CD14-positive monocyte (primary cell): Measurements from ENCODE around the gene CNTNAP2. TPM values are rescaled to one million over a fixed set of nuclear protein-coding genes. Genes with fewer than 3 reads are reported as not detected.

Source experiments
- DNase-seq, 3 donors: peaks; one replicate each; pipeline ENCODE4 v3.0.0-alpha.2; 2011 to 2022
- H2AFZ ChIP-seq: 2 replicates; pipeline ENCODE4 v1.6.0; 2012; ENCODE audit warnings: mild to moderate bottlenecking, low read depth, low read length, inconsistent platforms; ENCODE audit not compliant: insufficient read depth, poor library complexity, severe bottlenecking
- H3K27ac ChIP-seq, 2 donors: 1 replicate in 1 of 2; 2 replicates in 1 of 2; pipeline ENCODE4 v1.5.1; 2012 to 2013; ENCODE audit warnings: low read length in 2 of 2, control low read depth in 1 of 2, inconsistent platforms in 1 of 2, low read depth in 1 of 2, mild to moderate bottlenecking in 1 of 2
- H3K27me3 ChIP-seq, 2 donors: one replicate each; pipeline versions ENCODE4 v1.6.0 to v1.6.1; 2011 to 2013; ENCODE audit warnings: low read length in 2 of 2; ENCODE audit not compliant: control insufficient read depth in 2 of 2, insufficient read depth in 2 of 2
- H3K36me3 ChIP-seq, 2 donors: replicated peaks in 1 of 2; 1 replicate in 1 of 2; 2 replicates in 1 of 2; pipeline versions ENCODE4 v1.5.1 to v1.6.1; 2012 to 2013; ENCODE audit warnings: low read length in 2 of 2, control low read depth in 1 of 2, inconsistent platforms in 1 of 2, mild to moderate bottlenecking in 1 of 2; ENCODE audit not compliant: insufficient read depth in 2 of 2, control insufficient read depth in 1 of 2
- H3K4me1 ChIP-seq, 2 donors: 1 replicate in 1 of 2; 2 replicates in 1 of 2; pipeline versions ENCODE4 v1.5.1 to v1.6.1; 2012 to 2013; ENCODE audit warnings: low read length in 2 of 2, control low read depth in 1 of 2, inconsistent platforms in 1 of 2, mild to moderate bottlenecking in 1 of 2, moderate library complexity in 1 of 2; ENCODE audit not compliant: insufficient read depth in 2 of 2, control insufficient read depth in 1 of 2
- H3K4me2 ChIP-seq: replicated peaks from 2 replicates; pipeline ENCODE3; 2012; ENCODE audit warnings: low read length, moderate library complexity, mild to moderate bottlenecking; ENCODE audit not compliant: poor library complexity, severe bottlenecking; ENCODE audit errors: extremely low read depth
- H3K4me3 ChIP-seq, 3 experiments: fragments of 200-600 bp in 1 of 3; sonication (generic) in 1 of 3; replicated peaks in 1 of 3; 1 replicate in 2 of 3; 2 replicates in 1 of 3; pipeline ENCODE4 v1.5.1; 2011 to 2013; ENCODE audit warnings: low read length in 3 of 3, mild to moderate bottlenecking in 3 of 3, control low read depth in 2 of 3, low read depth in 2 of 3, inconsistent platforms in 1 of 3, moderate library complexity in 1 of 3
- H3K79me2 ChIP-seq: 2 replicates; pipeline ENCODE4 v1.6.0; 2012; ENCODE audit warnings: mild to moderate bottlenecking, control low read depth, inconsistent platforms, low read length, moderate library complexity; ENCODE audit not compliant: insufficient read depth
- H3K9ac ChIP-seq: 2 replicates; pipeline ENCODE4 v1.6.0; 2017; ENCODE audit warnings: low read length, mild to moderate bottlenecking; ENCODE audit not compliant: insufficient read depth, poor library complexity, severe bottlenecking
- H3K9me3 ChIP-seq, 2 donors: replicated peaks in 1 of 2; 1 replicate in 1 of 2; 2 replicates in 1 of 2; pipeline versions ENCODE4 v1.5.1 to v1.6.1; 2012 to 2013; ENCODE audit warnings: low read length in 2 of 2, control low read depth in 1 of 2; ENCODE audit not compliant: control insufficient read depth in 1 of 2, insufficient read depth in 1 of 2
- H4K20me1 ChIP-seq: 2 replicates; pipeline ENCODE4 v1.6.0; 2012; ENCODE audit warnings: mild to moderate bottlenecking, low read length, control low read depth, moderate library complexity; ENCODE audit not compliant: insufficient read depth
- H3K27ac Mint-ChIP-seq, 7 donors: one replicate each; pipeline ENCODE4 v1.8.0; 2020; ENCODE audit warnings: mild to moderate bottlenecking in 7 of 7, mixed read lengths in 7 of 7, moderate library complexity in 6 of 7, inconsistent platforms in 2 of 7
- H3K27me3 Mint-ChIP-seq, 3 donors: one replicate each; pipeline ENCODE4 v1.8.0; 2021 to 2022; ENCODE audit warnings: low read depth in 3 of 3, mild to moderate bottlenecking in 3 of 3, mixed read lengths in 3 of 3, moderate library complexity in 3 of 3, inconsistent platforms in 1 of 3
- H3K36me3 Mint-ChIP-seq, 2 donors: one replicate each; pipeline ENCODE4 v1.8.0; 2020; ENCODE audit warnings: mixed read lengths in 2 of 2, inconsistent platforms in 1 of 2, mild to moderate bottlenecking in 1 of 2
- H3K4me1 Mint-ChIP-seq: one replicate; pipeline ENCODE4 v1.8.0; 2020; ENCODE audit warnings: mild to moderate bottlenecking, mixed read lengths
- H3K4me3 Mint-ChIP-seq, 2 donors: one replicate each; pipeline ENCODE4 v1.8.0; 2020; ENCODE audit warnings: mild to moderate bottlenecking in 2 of 2, mixed read lengths in 2 of 2, moderate library complexity in 1 of 2
- H3K9me3 Mint-ChIP-seq, 7 donors: one replicate each; pipeline ENCODE4 v1.8.0; 2020 to 2022; ENCODE audit warnings: mixed read lengths in 7 of 7, mild to moderate bottlenecking in 6 of 7, moderate library complexity in 6 of 7, inconsistent platforms in 2 of 7
- CTCF ChIP-seq: fragments of 200-600 bp; IDR thresholded peaks from one replicate; pipeline ENCODE4 v1.8.0; 2022; ENCODE audit warnings: antibody characterized with exemption, mild to moderate bottlenecking
- WGBS: methylation state at CpG from one replicate; pipeline ENCODE4 v1.1.5; 2013; ENCODE audit warnings: missing lambda C conversion rate; ENCODE audit not compliant: insufficient coverage; 5-methylcytosine and 5-hydroxymethylcytosine counted together
- intact Hi-C, 2 donors: fragments of 100-400 bp; cut with micrococcal nuclease; formaldehyde crosslinking; loops; one replicate each; pipeline versions ENCODE4 v1.15.0 to v1.15.1; 2023
- polyA plus RNA-seq, 3 donors: library from polyadenylated mRNA; depleted of rRNA in 1 of 3; unstranded in 2 of 3; stranded (reverse) in 1 of 3; fragments of 300-500 nt in 2 of 3; fragments of >200 nt in 1 of 3; fragmentation: Illumina TruSeq in 2 of 3; gene quantifications; 1 replicate in 2 of 3; 2 replicates in 1 of 3; pipeline ENCODE4 v1.2.3, GENCODE V29; 2012 to 2021

The CNTNAP2 gene
- polyA plus RNA-seq, 3 donors, result 0.01 TPM; not detected in 2

- intact Hi-C loops, result no loop called here
- 100% methylated on average over 3 of the region's 11 CpGs for WGBS
- Mint-ChIP-seq H3K9me3 (peaks cover 0 to 7% (median 2%) of the 10 kb centered on the region in 7 donors), H3K27me3 (no peaks in the 10 kb centered on the region), H3K36me3 (no peaks in the 10 kb centered on the region), H3K4me1 (no peaks in the 10 kb centered on the region), H3K27ac (no peak overlapping the region), H3K4me3 (no peak overlapping the region)
- Histone ChIP-seq H2AFZ (no peak overlapping the region), H3K27me3 (no peaks in the 10 kb centered on the region), H3K4me2 (no peak overlapping the region), H3K36me3 (no peaks in the 10 kb centered on the region), H3K9me3 (no peaks in the 10 kb centered on the region), H3K9ac (no peak overlapping the region), H3K4me3 (no peak overlapping the region), H3K79me2 (no peaks in the 10 kb centered on the region), H4K20me1 (no peaks in the 10 kb centered on the region), H3K27ac (no peak overlapping the region), H3K4me1 (no peaks in the 10 kb centered on the region)
- no peak for TF ChIP-seq CTCF
- no peak for DNase-seq
These were observed 2186.9 kb downstream of the CNTNAP2 start for GRCh38 chr7:148303295-148304082.

- intact Hi-C loops, result no loop called here
- Histone ChIP-seq H3K36me3 (no peaks in the 10 kb centered on the region), H3K27ac (no peak overlapping the region), H3K4me3 (no peak overlapping the region), H3K4me1 (no peaks in the 10 kb centered on the region), H3K4me2 (no peak overlapping the region), H3K9ac (no peak overlapping the region), H3K27me3 (no peaks in the 10 kb centered on the region), H4K20me1 (no peaks in the 10 kb centered on the region), H3K79me2 (no peaks in the 10 kb centered on the region), H3K9me3 (no peaks in the 10 kb centered on the region), H2AFZ (no peak overlapping the region)
- WGBS, result no CpG with 5 or more reads among the region's 2 CpGs
- no peaks in the 10 kb centered on the region for H3K27me3 Mint-ChIP-seq
- H3K27ac Mint-ChIP-seq, result no peak overlapping the region
- no peak for DNase-seq
- no peaks in the 10 kb centered on the region for H3K36me3 Mint-ChIP-seq
- H3K4me3 Mint-ChIP-seq, result no peak overlapping the region
- no peaks in the 10 kb centered on the region for H3K4me1 Mint-ChIP-seq
- H3K9me3 Mint-ChIP-seq, result peaks cover 0 to 7% (median 2%) of the 10 kb centered on the region in 7 donors
- no peak for TF ChIP-seq CTCF
These were observed 2187.4 kb downstream of the CNTNAP2 start for GRCh38 chr7:148304083-148304335.
